GM23338 (cell line): ENCODE data around the gene CNIH1.

Source experiments
- CTCF ChIP-seq, 2 experiments: fragments of 200-600 bp in 1 of 2; sonication (generic) in 1 of 2; conservative IDR thresholded peaks; 2 replicates each; pipeline versions ENCODE4 v1.5.1 to v1.6.1; 2016 to 2017; ENCODE audit warnings: antibody characterized with exemption in 2 of 2, low read depth in 2 of 2, mild to moderate bottlenecking in 2 of 2, moderate library complexity in 1 of 2
- ETS1 ChIP-seq: IDR thresholded peaks from 2 replicates; pipeline ENCODE4 v1.6.1; 2016; ENCODE audit warnings: antibody characterized with exemption
- EZH2 ChIP-seq: fragments of 200-600 bp; sonication (generic); IDR thresholded peaks from one replicate; pipeline ENCODE4 v1.8.0; 2017; ENCODE audit warnings: antibody characterized with exemption, mild to moderate bottlenecking, low read depth; ENCODE audit not compliant: unreplicated experiment
- EZH2phosphoT487 ChIP-seq: fragments of 200-600 bp; sonication (generic); IDR thresholded peaks from one replicate; pipeline ENCODE4 v1.8.1; 2018; ENCODE audit warnings: antibody characterized with exemption; ENCODE audit not compliant: unreplicated experiment
- POLR2AphosphoS5 ChIP-seq: IDR thresholded peaks from 2 replicates; pipeline ENCODE4 v1.6.1; 2016; ENCODE audit warnings: antibody characterized with exemption, low read depth

- TF ChIP-seq CTCF (conservative IDR thresholded peaks at IDR 0.05; ENCODE audit: low read depth in 2 of 2) (no peak), EZH2phosphoT487 (no peak), POLR2AphosphoS5 (no peak), EZH2 (no peak), ETS1 (no peak)
Measured at GRCh38 chr14:54381821-54382220, 59.4 kb downstream of the CNIH1 start.
